GM23338 (cell line): ENCODE data around the gene EVC2. TPM values are rescaled to one million over a fixed set of nuclear protein-coding genes. Genes with fewer than 3 reads are reported as not detected.

Source experiments
- ATAC-seq: fragments of 200-7000 bp; cut with Tn5 transposase; 3 replicates; pipeline ENCODE4 v1.9.1; 2020
- DNase-seq: peaks from one replicate; pipeline ENCODE4 v3.0.0-alpha.2; 2015; ENCODE audit warnings: low spot score
- H2AFZ ChIP-seq: fragments of 200-600 bp; sonication (generic); 2 replicates; pipeline ENCODE4 v1.8.0; 2016; ENCODE audit warnings: antibody characterized with exemption, mild to moderate bottlenecking, moderate library complexity
- H3F3A ChIP-seq: fragments of 200-600 bp; sonication (generic); replicated peaks from 2 replicates; pipeline ENCODE4 v1.8.0; 2017; ENCODE audit warnings: antibody characterized with exemption, mixed run types, low read depth
- H3K27ac ChIP-seq: fragments of 200-600 bp; sonication (generic); 2 replicates; pipeline ENCODE4 v1.6.1; 2016; ENCODE audit warnings: low read depth
- H3K27me3 ChIP-seq: fragments of 200-600 bp; sonication (generic); 2 replicates; pipeline ENCODE4 v1.8.0; 2016; ENCODE audit warnings: mild to moderate bottlenecking, mixed run types, moderate library complexity; ENCODE audit not compliant: insufficient read depth
- H3K36me3 ChIP-seq: fragments of 200-600 bp; sonication (generic); 2 replicates; pipeline ENCODE4 v1.8.0; 2016; ENCODE audit warnings: mild to moderate bottlenecking; ENCODE audit not compliant: insufficient read depth
- H3K4me1 ChIP-seq: fragments of 200-600 bp; sonication (generic); 2 replicates; pipeline ENCODE4 v1.8.0; 2016; ENCODE audit warnings: mild to moderate bottlenecking, moderate library complexity; ENCODE audit not compliant: insufficient read depth
- H3K4me2 ChIP-seq: fragments of 200-600 bp; sonication (generic); 2 replicates; pipeline ENCODE4 v1.7.1; 2017; ENCODE audit warnings: mixed run types
- H3K4me3 ChIP-seq: fragments of 200-600 bp; sonication (generic); 2 replicates; pipeline ENCODE4 v1.6.1; 2016; ENCODE audit warnings: mixed run types
- H3K79me2 ChIP-seq: fragments of 200-600 bp; sonication (generic); replicated peaks from 2 replicates; pipeline ENCODE4 v1.8.0; 2017; ENCODE audit warnings: mild to moderate bottlenecking; ENCODE audit not compliant: insufficient read depth
- H3K9me2 ChIP-seq: fragments of 200-600 bp; sonication (generic); 2 replicates; pipeline ENCODE4 v1.8.0; 2017; ENCODE audit not compliant: insufficient read depth
- H4K20me1 ChIP-seq: fragments of 200-600 bp; sonication (generic); replicated peaks from 2 replicates; pipeline ENCODE4 v1.8.0; 2017; ENCODE audit warnings: mild to moderate bottlenecking; ENCODE audit not compliant: insufficient read depth
- H3K27ac Mint-ChIP-seq: 2 replicates; pipeline ENCODE4 v1.8.0; 2020; ENCODE audit warnings: inconsistent platforms, mild to moderate bottlenecking, moderate library complexity, mixed read lengths
- H3K27me3 Mint-ChIP-seq: 3 replicates; pipeline ENCODE4 v1.8.0; 2022; ENCODE audit warnings: low read depth, mild to moderate bottlenecking, moderate library complexity, mixed read lengths, inconsistent platforms; ENCODE audit not compliant: insufficient read depth, poor library complexity
- H3K36me3 Mint-ChIP-seq: 3 replicates; pipeline ENCODE4 v1.8.0; 2021; ENCODE audit warnings: low read depth, mild to moderate bottlenecking, inconsistent platforms, moderate library complexity, mixed read lengths
- H3K4me1 Mint-ChIP-seq: 3 replicates; pipeline ENCODE4 v1.8.0; 2020; ENCODE audit warnings: mild to moderate bottlenecking, inconsistent platforms, mixed read lengths
- H3K4me3 Mint-ChIP-seq: 3 replicates; pipeline ENCODE4 v1.8.0; 2021; ENCODE audit warnings: moderate library complexity, mild to moderate bottlenecking, inconsistent platforms, mixed read lengths
- H3K9me3 Mint-ChIP-seq: 3 replicates; pipeline ENCODE4 v1.8.0; 2020; ENCODE audit warnings: moderate library complexity, mild to moderate bottlenecking, inconsistent platforms, mixed read lengths
- CREB1 ChIP-seq: fragments of 250-450 bp; sonication (Bioruptor Pico); IDR thresholded peaks from 2 replicates; pipeline ENCODE4 v1.5.0; 2020; ENCODE audit warnings: low read depth, mild to moderate bottlenecking, moderate library complexity
- EZH2 ChIP-seq: fragments of 200-600 bp; sonication (generic); IDR thresholded peaks from one replicate; pipeline ENCODE4 v1.8.0; 2017; ENCODE audit warnings: antibody characterized with exemption, mild to moderate bottlenecking, low read depth; ENCODE audit not compliant: unreplicated experiment
- STAT1 ChIP-seq: IDR thresholded peaks from one replicate; pipeline ENCODE4 v1.6.1; 2016; ENCODE audit warnings: antibody characterized with exemption; ENCODE audit not compliant: unreplicated experiment
- ZNF331 ChIP-seq: fragments of 250-450 bp; sonication (Bioruptor Pico); IDR thresholded peaks from 2 replicates; pipeline ENCODE4 v1.5.0; 2020; ENCODE audit warnings: low read depth, mild to moderate bottlenecking, moderate library complexity
- polyA plus RNA-seq: library from polyadenylated mRNA; unstranded; fragments of >200 nt; fragmentation: Nextera tagmentation; extraction: Ambion mirVana; gene quantifications from 2 replicates; pipeline ENCODE4 v1.2.1, GENCODE V29; 2016
- total RNA-seq: library from RNA; depleted of rRNA; stranded (reverse); fragments of >200 nt; shearing (Covaris generic); gene quantifications from 2 replicates; pipeline ENCODE4 v1.2.3, GENCODE V29; 2014
- TF ChIP-seq, protein P1 (sequence below): IDR thresholded peaks from one replicate; pipeline ENCODE4 v1.6.1; 2018; ENCODE audit warnings: antibody characterized with exemption; ENCODE audit not compliant: unreplicated experiment
- TF ChIP-seq, protein P2 (sequence below), 2 experiments: fragments of 200-600 bp in 1 of 2; sonication (generic) in 1 of 2; conservative IDR thresholded peaks; 2 replicates each; pipeline versions ENCODE4 v1.5.1 to v1.6.1; 2016 to 2017; ENCODE audit warnings: antibody characterized with exemption in 2 of 2, low read depth in 2 of 2, mild to moderate bottlenecking in 2 of 2, moderate library complexity in 1 of 2
- TF ChIP-seq, protein P3 (sequence below): fragments of 250-450 bp; sonication (Bioruptor Pico); IDR thresholded peaks from 2 replicates; pipeline ENCODE4 v1.5.0; 2020; ENCODE audit warnings: mild to moderate bottlenecking, moderate library complexity

The EVC2 gene
- total and polyA plus RNA-seq, 2 experiments from 2014 or later = 3.4 to 11.5 TPM

DNA sequence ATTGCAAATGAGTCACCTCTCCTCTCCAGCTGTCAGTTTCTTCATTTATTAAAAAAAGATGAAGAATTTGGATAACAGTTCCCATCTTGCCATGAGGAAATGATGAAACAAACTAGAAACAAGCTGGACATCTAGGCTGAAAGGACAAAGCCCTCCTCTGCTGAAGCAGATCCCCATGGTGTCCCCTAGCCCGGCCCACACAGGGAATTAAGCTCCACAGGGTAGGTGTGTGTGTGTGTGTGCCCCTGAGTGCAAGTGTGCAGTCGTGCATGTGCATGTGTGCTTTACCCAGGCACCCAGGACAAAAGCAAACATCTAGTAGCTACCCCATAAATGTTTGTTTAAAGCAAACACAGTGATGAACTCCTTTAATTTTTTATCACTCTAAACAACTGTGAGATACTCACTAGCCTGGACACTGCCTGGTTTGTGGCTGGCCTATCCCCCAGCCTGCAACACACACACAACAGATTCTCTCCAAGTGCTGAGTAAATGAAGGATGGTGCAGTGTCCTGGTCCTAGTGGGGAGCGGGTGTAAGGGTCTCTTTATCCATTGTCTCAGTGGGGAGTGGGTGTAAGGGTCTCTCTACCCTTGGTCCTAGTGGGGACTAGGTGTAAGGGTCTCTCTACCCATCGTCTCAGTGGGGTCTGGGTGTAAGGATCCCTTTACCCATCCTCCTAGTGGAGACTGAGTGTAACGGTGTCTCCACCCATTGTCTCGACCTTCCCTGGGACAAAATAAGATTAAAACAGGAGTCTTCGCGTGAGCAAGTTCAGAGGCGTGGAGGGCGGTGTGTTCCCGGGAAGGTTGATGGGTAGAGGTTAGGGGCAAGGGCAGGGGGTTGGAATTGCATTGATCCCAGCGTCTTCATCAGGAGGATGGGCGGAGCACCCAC lies 2.0 kb upstream of the EVC2 start:
- TF ChIP-seq, protein P1, sequence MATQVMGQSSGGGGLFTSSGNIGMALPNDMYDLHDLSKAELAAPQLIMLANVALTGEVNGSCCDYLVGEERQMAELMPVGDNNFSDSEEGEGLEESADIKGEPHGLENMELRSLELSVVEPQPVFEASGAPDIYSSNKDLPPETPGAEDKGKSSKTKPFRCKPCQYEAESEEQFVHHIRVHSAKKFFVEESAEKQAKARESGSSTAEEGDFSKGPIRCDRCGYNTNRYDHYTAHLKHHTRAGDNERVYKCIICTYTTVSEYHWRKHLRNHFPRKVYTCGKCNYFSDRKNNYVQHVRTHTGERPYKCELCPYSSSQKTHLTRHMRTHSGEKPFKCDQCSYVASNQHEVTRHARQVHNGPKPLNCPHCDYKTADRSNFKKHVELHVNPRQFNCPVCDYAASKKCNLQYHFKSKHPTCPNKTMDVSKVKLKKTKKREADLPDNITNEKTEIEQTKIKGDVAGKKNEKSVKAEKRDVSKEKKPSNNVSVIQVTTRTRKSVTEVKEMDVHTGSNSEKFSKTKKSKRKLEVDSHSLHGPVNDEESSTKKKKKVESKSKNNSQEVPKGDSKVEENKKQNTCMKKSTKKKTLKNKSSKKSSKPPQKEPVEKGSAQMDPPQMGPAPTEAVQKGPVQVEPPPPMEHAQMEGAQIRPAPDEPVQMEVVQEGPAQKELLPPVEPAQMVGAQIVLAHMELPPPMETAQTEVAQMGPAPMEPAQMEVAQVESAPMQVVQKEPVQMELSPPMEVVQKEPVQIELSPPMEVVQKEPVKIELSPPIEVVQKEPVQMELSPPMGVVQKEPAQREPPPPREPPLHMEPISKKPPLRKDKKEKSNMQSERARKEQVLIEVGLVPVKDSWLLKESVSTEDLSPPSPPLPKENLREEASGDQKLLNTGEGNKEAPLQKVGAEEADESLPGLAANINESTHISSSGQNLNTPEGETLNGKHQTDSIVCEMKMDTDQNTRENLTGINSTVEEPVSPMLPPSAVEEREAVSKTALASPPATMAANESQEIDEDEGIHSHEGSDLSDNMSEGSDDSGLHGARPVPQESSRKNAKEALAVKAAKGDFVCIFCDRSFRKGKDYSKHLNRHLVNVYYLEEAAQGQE = no peak
- TF ChIP-seq, protein P2, sequence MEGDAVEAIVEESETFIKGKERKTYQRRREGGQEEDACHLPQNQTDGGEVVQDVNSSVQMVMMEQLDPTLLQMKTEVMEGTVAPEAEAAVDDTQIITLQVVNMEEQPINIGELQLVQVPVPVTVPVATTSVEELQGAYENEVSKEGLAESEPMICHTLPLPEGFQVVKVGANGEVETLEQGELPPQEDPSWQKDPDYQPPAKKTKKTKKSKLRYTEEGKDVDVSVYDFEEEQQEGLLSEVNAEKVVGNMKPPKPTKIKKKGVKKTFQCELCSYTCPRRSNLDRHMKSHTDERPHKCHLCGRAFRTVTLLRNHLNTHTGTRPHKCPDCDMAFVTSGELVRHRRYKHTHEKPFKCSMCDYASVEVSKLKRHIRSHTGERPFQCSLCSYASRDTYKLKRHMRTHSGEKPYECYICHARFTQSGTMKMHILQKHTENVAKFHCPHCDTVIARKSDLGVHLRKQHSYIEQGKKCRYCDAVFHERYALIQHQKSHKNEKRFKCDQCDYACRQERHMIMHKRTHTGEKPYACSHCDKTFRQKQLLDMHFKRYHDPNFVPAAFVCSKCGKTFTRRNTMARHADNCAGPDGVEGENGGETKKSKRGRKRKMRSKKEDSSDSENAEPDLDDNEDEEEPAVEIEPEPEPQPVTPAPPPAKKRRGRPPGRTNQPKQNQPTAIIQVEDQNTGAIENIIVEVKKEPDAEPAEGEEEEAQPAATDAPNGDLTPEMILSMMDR (conservative IDR thresholded peaks at IDR 0.05; ENCODE audit: low read depth in 2 of 2) = peak in 1 of 2 experiments; percentile 53; a peak in 2 of 4 replicates
- peaks cover 34% of the 10 kb centered on the region for H3K27me3 Mint-ChIP-seq
- peak; percentile 27 for ATAC-seq
- H3K36me3 ChIP-seq = no peaks in the 10 kb centered on the region
- DNase-seq = peak; percentile 59
- peaks cover 25% of the 10 kb centered on the region for H3K4me1 Mint-ChIP-seq
- peak overlapping the region; percentile 93 for H3K4me2 ChIP-seq
- H2AFZ ChIP-seq = peak overlapping the region; percentile 100
- H3K4me1 ChIP-seq = peaks cover 8% of the 10 kb centered on the region; the same call in 1 of the 2 replicates
- peaks cover 7% of the 10 kb centered on the region for H3K9me3 Mint-ChIP-seq
- no peak overlapping the region for H3K27ac ChIP-seq
- no peaks in the 10 kb centered on the region for H3K9me2 ChIP-seq
- H3K36me3 Mint-ChIP-seq = peaks cover 18% of the 10 kb centered on the region
- no peaks in the 10 kb centered on the region for H3F3A ChIP-seq
- peaks cover 5% of the 10 kb centered on the region; the same call in 1 of the 2 replicates for H3K79me2 ChIP-seq
- H4K20me1 ChIP-seq = no peaks in the 10 kb centered on the region; the same call in 1 of the 2 replicates
- H3K27me3 ChIP-seq = peaks cover 30% of the 10 kb centered on the region
- peak overlapping the region; percentile 78 for H3K4me3 Mint-ChIP-seq
- H3K4me3 ChIP-seq = peak overlapping the region; percentile 77
- no peak overlapping the region for H3K27ac Mint-ChIP-seq

DNA sequence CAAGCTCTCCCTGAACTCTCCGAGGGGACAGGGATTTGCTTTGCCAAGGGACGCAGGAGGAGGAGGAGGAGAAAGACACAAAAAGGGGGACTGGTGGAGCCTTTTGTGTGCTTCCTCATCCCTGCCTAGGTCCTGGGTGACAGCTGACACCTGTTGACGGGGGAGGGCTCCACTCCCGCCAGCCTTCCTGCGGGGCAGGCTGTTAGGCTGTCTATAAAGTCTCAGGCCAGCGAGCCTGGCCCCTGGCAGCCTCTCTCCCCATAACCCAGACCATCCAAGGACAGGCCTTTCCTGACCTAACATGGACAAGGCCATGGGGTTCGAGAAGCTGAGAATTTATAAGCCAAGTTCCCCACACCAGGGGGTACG lies 832 bp upstream of the EVC2 start:
- Mint-ChIP-seq H3K4me1 (peaks cover 25% of the 10 kb centered on the region), H3K36me3 (peaks cover 17% of the 10 kb centered on the region), H3K27ac (no peak overlapping the region), H3K4me3 (peak overlapping the region; percentile 82; the same call in 2 of the 3 replicates), H3K27me3 (peaks cover 34% of the 10 kb centered on the region), H3K9me3 (peaks cover 10% of the 10 kb centered on the region)
- H3K9me2 ChIP-seq = no peaks in the 10 kb centered on the region
- peak overlapping the region; percentile 99 for H2AFZ ChIP-seq
- no peaks in the 10 kb centered on the region; the same call in 1 of the 2 replicates for H4K20me1 ChIP-seq
- H3K27me3 ChIP-seq = peaks cover 30% of the 10 kb centered on the region
- H3F3A ChIP-seq = no peaks in the 10 kb centered on the region
- DNase-seq (peak; percentile 36), ATAC-seq (no peak)
- no peaks in the 10 kb centered on the region; the same call in 1 of the 2 replicates for H3K36me3 ChIP-seq
- peak overlapping the region; percentile 76 for H3K4me3 ChIP-seq
- peak overlapping the region; percentile 88 for H3K4me2 ChIP-seq
- TF ChIP-seq, protein P3, sequence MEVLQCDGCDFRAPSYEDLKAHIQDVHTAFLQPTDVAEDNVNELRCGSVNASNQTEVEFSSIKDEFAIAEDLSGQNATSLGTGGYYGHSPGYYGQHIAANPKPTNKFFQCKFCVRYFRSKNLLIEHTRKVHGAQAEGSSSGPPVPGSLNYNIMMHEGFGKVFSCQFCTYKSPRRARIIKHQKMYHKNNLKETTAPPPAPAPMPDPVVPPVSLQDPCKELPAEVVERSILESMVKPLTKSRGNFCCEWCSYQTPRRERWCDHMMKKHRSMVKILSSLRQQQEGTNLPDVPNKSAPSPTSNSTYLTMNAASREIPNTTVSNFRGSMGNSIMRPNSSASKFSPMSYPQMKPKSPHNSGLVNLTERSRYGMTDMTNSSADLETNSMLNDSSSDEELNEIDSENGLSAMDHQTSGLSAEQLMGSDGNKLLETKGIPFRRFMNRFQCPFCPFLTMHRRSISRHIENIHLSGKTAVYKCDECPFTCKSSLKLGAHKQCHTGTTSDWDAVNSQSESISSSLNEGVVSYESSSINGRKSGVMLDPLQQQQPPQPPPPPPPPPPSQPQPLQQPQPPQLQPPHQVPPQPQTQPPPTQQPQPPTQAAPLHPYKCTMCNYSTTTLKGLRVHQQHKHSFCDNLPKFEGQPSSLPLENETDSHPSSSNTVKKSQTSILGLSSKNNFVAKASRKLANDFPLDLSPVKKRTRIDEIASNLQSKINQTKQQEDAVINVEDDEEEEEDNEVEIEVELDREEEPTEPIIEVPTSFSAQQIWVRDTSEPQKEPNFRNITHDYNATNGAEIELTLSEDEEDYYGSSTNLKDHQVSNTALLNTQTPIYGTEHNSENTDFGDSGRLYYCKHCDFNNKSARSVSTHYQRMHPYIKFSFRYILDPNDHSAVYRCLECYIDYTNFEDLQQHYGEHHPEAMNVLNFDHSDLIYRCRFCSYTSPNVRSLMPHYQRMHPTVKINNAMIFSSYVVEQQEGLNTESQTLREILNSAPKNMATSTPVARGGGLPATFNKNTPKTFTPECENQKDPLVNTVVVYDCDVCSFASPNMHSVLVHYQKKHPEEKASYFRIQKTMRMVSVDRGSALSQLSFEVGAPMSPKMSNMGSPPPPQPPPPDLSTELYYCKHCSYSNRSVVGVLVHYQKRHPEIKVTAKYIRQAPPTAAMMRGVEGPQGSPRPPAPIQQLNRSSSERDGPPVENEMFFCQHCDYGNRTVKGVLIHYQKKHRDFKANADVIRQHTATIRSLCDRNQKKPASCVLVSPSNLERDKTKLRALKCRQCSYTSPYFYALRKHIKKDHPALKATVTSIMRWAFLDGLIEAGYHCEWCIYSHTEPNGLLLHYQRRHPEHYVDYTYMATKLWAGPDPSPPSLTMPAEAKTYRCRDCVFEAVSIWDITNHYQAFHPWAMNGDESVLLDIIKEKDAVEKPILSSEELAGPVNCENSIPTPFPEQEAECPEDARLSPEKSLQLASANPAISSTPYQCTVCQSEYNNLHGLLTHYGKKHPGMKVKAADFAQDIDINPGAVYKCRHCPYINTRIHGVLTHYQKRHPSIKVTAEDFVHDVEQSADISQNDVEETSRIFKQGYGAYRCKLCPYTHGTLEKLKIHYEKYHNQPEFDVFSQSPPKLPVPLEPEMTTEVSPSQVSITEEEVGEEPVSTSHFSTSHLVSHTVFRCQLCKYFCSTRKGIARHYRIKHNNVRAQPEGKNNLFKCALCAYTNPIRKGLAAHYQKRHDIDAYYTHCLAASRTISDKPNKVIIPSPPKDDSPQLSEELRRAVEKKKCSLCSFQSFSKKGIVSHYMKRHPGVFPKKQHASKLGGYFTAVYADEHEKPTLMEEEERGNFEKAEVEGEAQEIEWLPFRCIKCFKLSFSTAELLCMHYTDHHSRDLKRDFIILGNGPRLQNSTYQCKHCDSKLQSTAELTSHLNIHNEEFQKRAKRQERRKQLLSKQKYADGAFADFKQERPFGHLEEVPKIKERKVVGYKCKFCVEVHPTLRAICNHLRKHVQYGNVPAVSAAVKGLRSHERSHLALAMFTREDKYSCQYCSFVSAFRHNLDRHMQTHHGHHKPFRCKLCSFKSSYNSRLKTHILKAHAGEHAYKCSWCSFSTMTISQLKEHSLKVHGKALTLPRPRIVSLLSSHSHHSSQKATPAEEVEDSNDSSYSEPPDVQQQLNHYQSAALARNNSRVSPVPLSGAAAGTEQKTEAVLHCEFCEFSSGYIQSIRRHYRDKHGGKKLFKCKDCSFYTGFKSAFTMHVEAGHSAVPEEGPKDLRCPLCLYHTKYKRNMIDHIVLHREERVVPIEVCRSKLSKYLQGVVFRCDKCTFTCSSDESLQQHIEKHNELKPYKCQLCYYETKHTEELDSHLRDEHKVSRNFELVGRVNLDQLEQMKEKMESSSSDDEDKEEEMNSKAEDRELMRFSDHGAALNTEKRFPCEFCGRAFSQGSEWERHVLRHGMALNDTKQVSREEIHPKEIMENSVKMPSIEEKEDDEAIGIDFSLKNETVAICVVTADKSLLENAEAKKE (CRISPR knock-in tag) = no peak
- TF ChIP-seq STAT1 (no peak), EZH2 (no peak), ZNF331 (CRISPR knock-in tag) (no peak), CREB1 (no peak)
- H3K27ac ChIP-seq = no peak overlapping the region
- H3K4me1 ChIP-seq = peaks cover 8% of the 10 kb centered on the region; the same call in 1 of the 2 replicates
- H3K79me2 ChIP-seq = no peaks in the 10 kb centered on the region; the same call in 1 of the 2 replicates
